Left lung (tissue), 10 donors: ENCODE data around the gene SOX10. TPM values are rescaled to one million over a fixed set of nuclear protein-coding genes. Genes with fewer than 3 reads are reported as not detected.

Source experiments
- ATAC-seq: fragments of 200-7000 bp; cut with Tn5 transposase; one replicate; pipeline ENCODE4 v1.9.1; 2020; ENCODE audit warnings: moderate library complexity
- DNase-seq, 4 donors: peaks; one replicate each; pipeline ENCODE4 v3.0.0-alpha.2; 2013 to 2020
- H3K27ac ChIP-seq, 2 donors: fragments of 200-600 bp; sonication (generic) in 1 of 2; one replicate each; pipeline versions ENCODE4 v1.5.0 to v1.8.0; 2020 to 2021
- H3K27me3 ChIP-seq, 2 donors: fragments of 200-600 bp; sonication (generic) in 1 of 2; one replicate each; pipeline versions ENCODE4 v1.5.0 to v1.8.0; 2020 to 2021
- H3K36me3 ChIP-seq, 2 donors: fragments of 200-600 bp; sonication (generic) in 1 of 2; one replicate each; pipeline versions ENCODE4 v1.5.0 to v1.8.0; 2020 to 2021
- H3K4me1 ChIP-seq, 2 donors: fragments of 200-600 bp; one replicate each; pipeline ENCODE4 v1.8.0; 2021
- H3K4me3 ChIP-seq, 2 donors: fragments of 200-600 bp; sonication (generic) in 1 of 2; one replicate each; pipeline versions ENCODE4 v1.5.0 to v1.8.0; 2020 to 2021; ENCODE audit warnings: mild to moderate bottlenecking in 1 of 2
- H3K9me3 ChIP-seq, 2 donors: fragments of 200-600 bp; sonication (generic) in 1 of 2; one replicate each; pipeline versions ENCODE4 v1.5.0 to v1.8.0; 2020 to 2021
- CTCF ChIP-seq, 2 donors: fragments of 200-600 bp; sonication (generic) in 1 of 2; IDR thresholded peaks; one replicate each; pipeline versions ENCODE4 v1.5.0 to v1.8.0; 2021; ENCODE audit warnings: antibody characterized with exemption in 2 of 2
- intact Hi-C, 2 donors: fragments of 100-400 bp; cut with DNase I; formaldehyde crosslinking; loops; one replicate each; pipeline versions ENCODE4 v1.11.2 to v1.14.2; 2022
- polyA plus RNA-seq, 6 donors: library from polyadenylated mRNA; unstranded; fragments of 120-200 nt; gene quantifications; one replicate each; pipeline ENCODE4 v1.2.1, GENCODE V29; 2013; ENCODE audit not compliant: insufficient read length in 6 of 6
- total RNA-seq, 2 donors: library from RNA; stranded (reverse); fragmentation: NEBNext Ultra II Directional; extraction: Animal tissue kit (Norgen Biotek cat#: 25700); gene quantifications; one replicate each; pipeline ENCODE4 v1.2.1, GENCODE V29; 2021
- donor health status: DM: no; HTN: yes; CAD: no.
- donor health status: DM: no; HTN: no; CAD: no.

Gene SOX10
- total and polyA plus RNA-seq, 8 donors = 0.41 to 1.0 (median 0.83) TPM; not detected in 2

DNA sequence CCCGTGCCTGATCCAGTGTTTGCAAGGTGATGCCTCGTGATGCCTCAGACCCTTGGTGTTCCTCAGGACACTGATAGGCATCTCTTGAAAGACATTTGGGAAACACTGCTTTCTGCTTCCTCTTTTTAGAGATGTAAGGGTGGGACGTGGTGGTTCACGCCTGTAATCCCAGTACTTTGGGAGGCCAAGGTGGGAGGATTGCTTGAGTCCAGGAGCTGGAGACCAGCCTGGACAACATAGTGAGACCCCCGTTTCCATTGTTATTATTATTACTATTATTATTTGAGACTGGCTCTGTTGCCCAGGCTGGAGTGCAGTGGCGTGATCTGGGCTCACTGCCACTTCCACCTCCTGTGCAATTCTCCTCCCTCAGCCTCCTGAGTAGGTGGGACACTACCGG lies 6.5 kb upstream of the SOX10 start:
- no peak for ATAC-seq
- intact Hi-C loops = no loop called here
- no peaks in the 10 kb centered on the region for H3K36me3 ChIP-seq
- no peak overlapping the region for H3K4me3 ChIP-seq
- no peak for TF ChIP-seq CTCF (IDR thresholded peaks at IDR 0.05)
- no peak for DNase-seq
- no peaks in the 10 kb centered on the region for H3K4me1 ChIP-seq
- H3K27me3 ChIP-seq = no peaks in the 10 kb centered on the region
- H3K9me3 ChIP-seq = no peaks in the 10 kb centered on the region
- no peak overlapping the region for H3K27ac ChIP-seq

- intact Hi-C loops = no loop called here
- Histone ChIP-seq H3K4me3 (no peak overlapping the region), H3K27ac (no peak overlapping the region), H3K9me3 (no peaks in the 10 kb centered on the region), H3K4me1 (no peaks in the 10 kb centered on the region), H3K27me3 (no peaks in the 10 kb centered on the region), H3K36me3 (no peaks in the 10 kb centered on the region)
- peak in 2 of 4 donors; percentile 8 to 35 for DNase-seq
- no peak for ATAC-seq
- TF ChIP-seq CTCF (IDR thresholded peaks at IDR 0.05) = no peak
These were observed 5.9 kb upstream of the SOX10 start for GRCh38 chr22:37990301-37990700.

- TF ChIP-seq CTCF (IDR thresholded peaks at IDR 0.05) = no peak
- Histone ChIP-seq H3K27me3 (no peaks in the 10 kb centered on the region), H3K9me3 (no peaks in the 10 kb centered on the region), H3K4me1 (no peaks in the 10 kb centered on the region), H3K36me3 (no peaks in the 10 kb centered on the region), H3K27ac (no peak overlapping the region), H3K4me3 (no peak overlapping the region)
- ATAC-seq = no peak
- intact Hi-C loops = no loop called here
- no peak for DNase-seq
These were observed 5.0 kb upstream of the SOX10 start for GRCh38 chr22:37989146-37990045.

DNA sequence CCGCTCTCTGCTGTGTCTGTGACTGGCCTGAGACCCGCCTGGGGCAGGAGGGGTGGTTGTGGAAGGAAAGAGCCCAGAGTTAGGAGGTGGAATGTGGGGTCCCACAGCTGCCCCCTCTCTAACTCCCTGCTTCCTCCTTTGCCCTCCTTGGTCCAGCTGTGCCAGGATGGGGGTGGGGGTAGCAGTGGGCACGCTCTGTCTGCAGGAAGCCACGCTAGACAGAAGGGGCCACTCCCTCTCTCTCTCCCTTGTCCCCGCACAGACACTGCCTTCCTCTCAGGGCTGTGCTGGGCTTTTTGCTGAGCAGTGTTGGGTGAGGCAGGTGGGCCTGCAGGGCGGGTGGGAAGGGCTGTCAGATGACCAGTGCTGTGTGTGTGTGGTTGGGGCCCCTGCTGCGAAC lies 2.0 kb upstream of the SOX10 start:
- DNase-seq = no peak
- H3K4me1 ChIP-seq = no peaks in the 10 kb centered on the region

More for the DNA sequence above, 2.0 kb upstream of the SOX10 start:
- H3K36me3 ChIP-seq = no peaks in the 10 kb centered on the region
- intact Hi-C loops = no loop called here
- H3K4me3 ChIP-seq = no peak overlapping the region
- no peaks in the 10 kb centered on the region for H3K27me3 ChIP-seq
- TF ChIP-seq CTCF (IDR thresholded peaks at IDR 0.05) = no peak
- no peaks in the 10 kb centered on the region for H3K9me3 ChIP-seq
- H3K27ac ChIP-seq = no peak overlapping the region
- no peak for ATAC-seq
